Thymus (tissue), 11 donors: ENCODE data around the gene NFIB. TPM values are rescaled to one million over a fixed set of nuclear protein-coding genes. Genes with fewer than 3 reads are reported as not detected.

Source experiments
- DNase-seq, 9 donors: peaks; one replicate each; pipeline ENCODE4 v3.0.0-alpha.2; 2013; ENCODE audit warnings: low spot score in 9 of 9, low read depth in 6 of 9, missing footprints in 1 of 9
- H3K27ac ChIP-seq, 2 donors: one replicate each; pipeline ENCODE4 v1.5.1; 2013; ENCODE audit warnings: control low read depth in 1 of 2, low read depth in 1 of 2, low read length in 1 of 2, mild to moderate bottlenecking in 1 of 2, moderate library complexity in 1 of 2
- H3K27me3 ChIP-seq, 2 donors: one replicate each; pipeline ENCODE4 v1.5.1; 2013; ENCODE audit warnings: low read length in 1 of 2; ENCODE audit not compliant: control insufficient read depth in 2 of 2, insufficient read depth in 1 of 2
- H3K36me3 ChIP-seq, 2 donors: one replicate each; pipeline ENCODE4 v1.5.1; 2013; ENCODE audit warnings: low read length in 1 of 2, mild to moderate bottlenecking in 1 of 2, moderate library complexity in 1 of 2; ENCODE audit not compliant: control insufficient read depth in 2 of 2, insufficient read depth in 2 of 2
- H3K4me1 ChIP-seq, 2 donors: one replicate each; pipeline ENCODE4 v1.5.1; 2013; ENCODE audit warnings: low read length in 2 of 2; ENCODE audit not compliant: control insufficient read depth in 2 of 2, insufficient read depth in 2 of 2
- H3K4me3 ChIP-seq, 2 donors: one replicate each; pipeline ENCODE4 v1.5.1; 2013; ENCODE audit warnings: low read length in 2 of 2, control low read depth in 1 of 2, mild to moderate bottlenecking in 1 of 2
- H3K9me3 ChIP-seq, 2 donors: one replicate each; pipeline ENCODE4 v1.5.1; 2013; ENCODE audit warnings: low read length in 1 of 2, mild to moderate bottlenecking in 1 of 2; ENCODE audit not compliant: control insufficient read depth in 2 of 2, insufficient read depth in 1 of 2
- WGBS: extraction: QIAGEN DNeasy Blood & Tissue Kit; methylation state at CpG from one replicate; pipeline ENCODE4 v1.1.7; 2013; 5-methylcytosine and 5-hydroxymethylcytosine counted together
- polyA plus RNA-seq: library from polyadenylated mRNA; stranded (reverse); fragments of 200-250 nt; gene quantifications from one replicate; pipeline ENCODE4 v1.2.3, GENCODE V29; 2013
- total RNA-seq: library from RNA; stranded (reverse); fragments of 120-200 nt; gene quantifications from one replicate; pipeline ENCODE4 v1.2.4, GENCODE V29; 2013
- donor health status: healthy.

Gene NFIB
- total and polyA plus RNA-seq, 2 donors, result 10.3 to 12.4 TPM

DNA sequence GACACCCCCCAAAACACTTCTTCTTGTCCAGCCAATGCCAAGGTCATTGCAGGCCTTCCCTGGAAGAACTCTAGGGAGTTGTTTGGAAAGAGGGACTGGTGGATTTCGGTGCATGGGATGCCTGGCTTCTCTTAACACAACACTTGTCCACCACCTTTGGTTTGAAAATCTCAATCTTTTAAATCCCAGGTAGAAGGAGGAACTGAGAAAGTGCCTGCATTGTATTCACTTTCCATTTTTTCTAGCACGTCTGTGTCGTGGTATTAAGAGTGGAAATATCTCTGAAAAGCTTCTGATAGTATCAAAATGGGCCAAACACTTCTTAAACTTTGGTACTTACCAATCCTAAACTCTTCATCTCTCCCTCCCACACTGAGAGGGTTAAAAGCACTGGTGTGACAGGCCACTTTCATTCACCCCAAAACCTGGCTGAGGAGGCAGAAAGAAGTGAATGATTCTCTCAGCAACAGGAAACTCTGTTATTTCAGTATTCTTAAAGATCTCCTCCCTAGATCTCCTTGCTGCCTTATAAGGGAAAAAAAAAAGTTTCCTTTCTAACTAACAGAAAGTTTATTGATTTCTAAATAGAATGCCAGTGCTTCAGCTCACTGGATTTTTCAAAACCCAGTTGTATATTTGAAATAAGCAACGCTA is 3.9 kb upstream of the NFIB start:
- peaks cover 72 to 79% of the 10 kb centered on the region in 2 donors for H3K27me3 ChIP-seq
- no peak overlapping the region for H3K4me3 ChIP-seq

DNA sequence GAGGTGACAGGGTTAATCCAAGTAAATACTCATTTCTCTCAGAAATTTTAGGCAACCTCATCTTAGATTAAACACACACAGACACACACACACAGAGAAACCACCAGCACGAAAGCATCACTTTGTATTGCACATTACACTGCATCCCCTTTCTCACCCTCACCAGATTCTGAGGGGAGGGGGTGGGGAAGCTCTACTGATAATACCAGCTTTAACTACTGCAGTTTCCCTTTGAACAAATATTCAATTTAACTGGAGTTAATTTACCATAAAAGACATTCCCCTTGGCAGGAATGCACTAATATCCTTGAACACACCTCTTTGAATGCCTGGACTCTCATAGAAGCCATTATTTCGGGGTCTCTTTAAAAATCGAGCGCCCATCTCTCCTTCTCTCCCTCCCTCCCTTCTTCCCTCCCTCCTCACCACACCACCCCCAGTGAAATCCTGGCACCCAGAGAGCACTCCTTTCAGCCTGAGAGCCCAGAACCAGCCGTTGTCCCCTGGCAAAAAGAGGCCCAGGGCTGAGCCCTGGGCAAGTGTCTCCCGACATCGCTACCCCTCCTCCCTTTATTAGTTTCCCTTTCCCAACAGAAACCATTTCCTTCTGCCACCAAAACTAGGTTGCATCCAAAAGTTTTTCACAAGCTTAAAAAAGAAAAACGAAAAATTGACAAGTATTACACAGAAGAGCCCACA is 2.8 kb upstream of the NFIB start:
- Histone ChIP-seq H3K4me1 (peaks cover 0 to 5% of the 10 kb centered on the region in 2 donors), H3K9me3 (no peaks in the 10 kb centered on the region), H3K27me3 (peaks cover 76 to 81% of the 10 kb centered on the region in 2 donors), H3K27ac (peak overlapping the region in 1 of 2 donors; percentile 11), H3K36me3 (no peaks in the 10 kb centered on the region), H3K4me3 (no peak overlapping the region)
- DNase-seq, result no peak
- 95% methylated on average over 8 of the region's 8 CpGs for WGBS

More for the DNA sequence above, 3.9 kb upstream of the NFIB start:
- H3K36me3 ChIP-seq, result no peaks in the 10 kb centered on the region
- H3K9me3 ChIP-seq, result no peaks in the 10 kb centered on the region
- DNase-seq, result no peak
- H3K4me1 ChIP-seq, result peaks cover under 1 to 6% of the 10 kb centered on the region in 2 donors
- peak overlapping the region in 1 of 2 donors; percentile 26 for H3K27ac ChIP-seq
- 69% methylated on average over 4 of the region's 4 CpGs for WGBS

DNA sequence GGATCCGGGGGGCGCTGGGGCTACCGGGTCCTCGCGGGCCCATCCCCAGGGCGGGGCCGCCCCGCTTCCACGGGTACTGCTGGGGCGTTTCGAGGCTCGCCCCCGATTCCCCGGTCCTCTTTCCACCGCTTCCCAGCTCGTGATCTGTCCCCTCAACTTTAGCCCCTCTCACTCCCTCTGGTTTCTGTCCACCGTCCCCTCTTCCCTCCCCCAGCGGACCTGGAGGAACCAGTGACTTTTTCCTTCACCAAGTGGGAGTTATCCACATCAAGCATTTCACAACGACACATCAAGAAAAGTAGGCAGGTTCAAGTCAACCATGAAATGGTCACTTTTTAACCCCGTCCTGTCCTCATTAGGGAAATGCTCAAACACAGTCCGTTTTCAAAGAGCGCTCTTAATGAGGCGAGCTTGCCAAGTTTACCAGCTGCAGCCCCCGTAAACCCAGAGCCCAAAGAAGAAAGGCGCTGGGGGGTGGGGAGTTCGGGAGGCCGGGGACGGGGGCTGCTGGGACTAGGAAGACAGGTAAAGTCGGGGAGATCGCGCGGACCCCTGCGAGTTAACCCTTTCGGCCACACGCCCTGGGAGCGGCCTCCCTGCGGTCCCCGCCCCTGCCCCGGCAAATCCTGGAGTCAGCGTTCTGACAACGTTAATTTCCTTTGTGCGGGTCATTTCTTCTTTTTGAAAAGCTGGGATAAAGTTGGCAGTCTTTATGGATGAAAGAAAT is 2.1 kb upstream of the NFIB start:
- Histone ChIP-seq H3K36me3 (no peaks in the 10 kb centered on the region), H3K4me3 (peak overlapping the region; percentile 35 to 52), H3K27ac (peak overlapping the region in 1 of 2 donors; percentile 60), H3K27me3 (peaks cover 74 to 81% of the 10 kb centered on the region in 2 donors), H3K4me1 (peaks cover 0 to 5% of the 10 kb centered on the region in 2 donors), H3K9me3 (no peaks in the 10 kb centered on the region)
- 20% methylated on average over 42 of the region's 42 CpGs for WGBS
- no peak for DNase-seq

DNA sequence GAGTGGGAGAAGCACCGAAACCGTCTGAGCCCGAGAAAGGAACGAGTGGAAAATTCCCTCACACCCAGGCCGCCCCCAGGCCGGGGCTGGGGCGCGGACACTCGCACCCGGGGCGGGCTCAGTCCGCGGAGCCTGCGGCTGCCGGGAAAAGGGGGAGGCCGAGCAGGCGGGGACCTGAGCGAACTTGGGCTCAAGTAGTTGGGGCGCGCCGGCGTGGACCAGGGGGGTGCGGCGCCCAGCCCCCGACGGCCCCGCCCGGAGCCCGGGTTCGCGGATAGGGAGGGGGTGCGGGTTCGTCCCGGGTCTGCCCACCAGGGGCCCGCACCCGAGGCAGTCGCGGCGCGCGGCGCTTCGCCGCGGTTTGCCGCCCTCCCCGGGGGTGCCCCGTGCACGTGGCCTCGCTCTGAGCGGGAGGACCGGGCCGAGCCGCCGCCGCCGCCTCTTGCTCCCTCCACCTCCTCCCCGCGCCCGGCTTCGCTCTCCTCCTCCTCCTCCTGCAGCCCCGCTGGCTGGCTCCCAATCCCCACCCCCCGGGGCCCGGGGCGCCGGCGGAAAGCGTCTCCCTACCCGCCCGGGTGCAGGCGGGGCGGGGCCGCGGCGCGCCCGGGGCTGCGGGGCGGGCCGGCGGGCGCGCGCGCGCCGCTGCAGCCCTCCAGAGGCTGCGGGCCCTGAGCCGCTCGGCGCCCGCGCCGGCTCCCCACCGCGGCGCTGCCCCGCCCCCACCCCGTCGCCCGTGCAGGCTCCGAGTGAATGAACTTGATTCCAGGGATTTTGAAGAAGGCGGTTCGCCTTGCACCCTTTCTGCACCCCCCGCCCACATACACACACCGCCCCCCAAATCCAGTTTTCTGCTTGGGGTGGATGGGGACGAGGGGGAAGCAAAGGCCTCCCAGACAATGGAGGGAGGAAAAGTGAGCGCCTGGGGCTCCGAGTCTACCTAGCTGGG is 1.3 kb upstream of the NFIB start:
- Histone ChIP-seq H3K9me3 (no peaks in the 10 kb centered on the region), H3K27me3 (peaks cover 67 to 78% of the 10 kb centered on the region in 2 donors), H3K4me1 (peaks cover 0 to 5% of the 10 kb centered on the region in 2 donors), H3K27ac (peak overlapping the region; percentile 70 to 81), H3K4me3 (peak overlapping the region; percentile 35 to 52), H3K36me3 (no peaks in the 10 kb centered on the region)
- 1% methylated on average over 109 of the region's 109 CpGs for WGBS
- DNase-seq, result peak in 1 of 9 donors; percentile 15

DNA sequence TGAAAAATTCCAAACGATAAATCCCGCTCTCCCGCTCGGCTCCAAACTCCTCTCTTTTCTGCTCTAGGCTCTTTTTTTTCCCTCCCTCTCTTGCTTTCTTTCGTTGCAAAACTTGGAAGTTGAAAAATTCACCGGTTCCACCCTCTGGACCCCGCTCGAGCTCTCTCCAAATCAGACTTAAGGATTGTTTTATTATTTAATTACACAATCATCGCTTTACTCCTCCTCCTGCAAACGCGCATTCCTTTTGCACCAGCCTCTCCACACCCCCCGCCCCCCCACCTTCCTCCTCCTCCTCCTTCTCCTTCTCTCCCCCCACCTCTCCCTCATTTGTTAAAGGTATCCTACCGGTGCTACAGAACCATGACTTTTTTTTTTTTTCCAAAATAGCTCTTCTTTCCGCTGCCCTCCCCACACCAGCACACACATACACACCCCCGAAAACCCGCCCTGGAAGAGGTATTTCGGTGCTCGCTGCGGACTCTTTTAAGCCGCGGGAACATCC is 535 bp upstream of the NFIB start:
- Histone ChIP-seq H3K4me3 (peak overlapping the region in 1 of 2 donors; percentile 52), H3K9me3 (no peaks in the 10 kb centered on the region), H3K4me1 (peaks cover 0 to 5% of the 10 kb centered on the region in 2 donors), H3K27me3 (peaks cover 67 to 77% of the 10 kb centered on the region in 2 donors), H3K27ac (peak overlapping the region; percentile 83 to 85), H3K36me3 (no peaks in the 10 kb centered on the region)
- 3% methylated on average over 21 of the region's 21 CpGs for WGBS
- no peak for DNase-seq

DNA sequence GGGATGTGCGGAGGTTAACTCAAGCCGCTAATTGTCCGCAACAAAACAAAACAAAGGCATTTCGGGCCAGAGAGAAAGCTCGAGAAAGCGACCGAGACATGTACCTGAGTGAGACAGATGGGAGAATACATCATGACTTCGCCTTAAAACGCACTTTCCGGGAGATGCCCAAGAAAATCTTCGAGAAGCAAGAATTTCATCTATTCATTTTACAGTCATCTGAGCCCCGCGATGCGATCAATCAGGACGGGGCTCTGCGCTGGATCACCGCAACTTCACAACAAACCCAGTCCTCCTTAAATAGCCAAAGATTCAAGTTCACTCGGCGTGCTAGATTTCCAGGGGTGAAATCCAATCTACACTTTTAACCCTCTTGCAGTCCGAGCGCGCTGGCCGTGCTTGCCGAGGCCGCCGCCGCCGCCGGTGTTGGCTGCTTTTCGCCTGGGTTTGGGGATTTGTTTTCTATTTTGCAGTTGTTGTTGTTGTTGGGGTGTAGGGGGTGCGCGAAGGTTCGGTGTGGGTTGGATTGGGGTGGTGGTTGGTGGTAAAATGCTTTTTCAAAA is 482 bp downstream of the NFIB start:
- Histone ChIP-seq H3K27ac (peak overlapping the region; percentile 46 to 77), H3K36me3 (no peaks in the 10 kb centered on the region), H3K9me3 (no peaks in the 10 kb centered on the region), H3K27me3 (peaks cover 59 to 74% of the 10 kb centered on the region in 2 donors), H3K4me3 (peak overlapping the region; percentile 41 to 52), H3K4me1 (peaks cover 0 to 5% of the 10 kb centered on the region in 2 donors)
- no peak for DNase-seq
- 2% methylated on average over 33 of the region's 33 CpGs for WGBS

DNA sequence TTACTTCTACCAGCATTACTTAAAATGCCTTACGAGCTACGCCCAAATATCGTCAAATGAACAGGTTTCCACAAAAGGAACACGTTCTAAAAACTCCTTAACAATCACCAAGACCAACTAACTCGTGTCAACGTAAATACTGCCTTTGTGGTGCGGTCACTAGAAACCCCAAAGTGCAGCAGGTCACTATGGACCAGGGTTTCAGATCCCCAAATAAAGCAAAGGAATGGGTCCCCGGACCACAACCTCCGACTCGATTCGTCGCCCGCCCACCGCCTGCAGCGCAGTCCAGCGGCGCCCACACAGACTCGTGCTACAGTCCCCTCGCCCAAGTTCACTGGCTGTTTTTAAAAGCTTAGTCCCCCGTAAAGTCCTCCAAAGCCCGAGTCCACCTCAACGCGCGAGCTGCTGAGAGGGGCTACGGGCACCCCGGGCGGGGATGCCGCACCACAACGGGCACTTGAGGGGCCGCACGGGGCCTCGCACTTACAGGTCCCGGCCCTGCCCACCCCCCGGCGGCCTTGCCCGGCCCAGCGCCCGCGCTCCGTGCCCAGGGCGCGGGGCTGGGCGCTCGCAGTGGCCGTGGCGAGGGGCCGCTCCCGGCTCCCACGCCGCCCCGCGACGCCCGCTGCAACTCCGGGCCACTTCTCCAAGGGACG is 1.1 kb downstream of the NFIB start:
- Histone ChIP-seq H3K36me3 (no peaks in the 10 kb centered on the region), H3K9me3 (no peaks in the 10 kb centered on the region), H3K27ac (peak overlapping the region; percentile 21 to 77), H3K4me1 (peaks cover 0 to 5% of the 10 kb centered on the region in 2 donors), H3K4me3 (peak overlapping the region; percentile 41 to 52), H3K27me3 (peaks cover 54 to 71% of the 10 kb centered on the region in 2 donors)
- WGBS, result 4% methylated on average over 56 of the region's 56 CpGs
- no peak for DNase-seq
